Sigmoid colon (tissue), 7 donors: ENCODE data around the gene GTF2IRD1. TPM values are rescaled to one million over a fixed set of nuclear protein-coding genes. Genes with fewer than 3 reads are reported as not detected.

ENCODE experiments used
- DNase-seq: peaks from one replicate; pipeline ENCODE4 v3.0.0-alpha.2; 2019
- H3K27ac ChIP-seq, 4 donors: fragments of 200-600 bp; sonication (generic); one replicate each; pipeline ENCODE4 v1.5.1; 2016 to 2019; ENCODE audit warnings: mild to moderate bottlenecking in 1 of 4
- H3K27me3 ChIP-seq, 3 donors: fragments of 200-600 bp; sonication (generic); one replicate each; pipeline ENCODE4 v1.5.1; 2019; ENCODE audit warnings: mild to moderate bottlenecking in 1 of 3
- H3K36me3 ChIP-seq, 4 donors: fragments of 200-600 bp; sonication (generic); one replicate each; pipeline ENCODE4 v1.5.1; 2016 to 2019
- H3K4me1 ChIP-seq, 4 donors: fragments of 200-600 bp; sonication (generic); one replicate each; pipeline ENCODE4 v1.5.1; 2017 to 2019
- H3K4me3 ChIP-seq, 4 donors: fragments of 200-600 bp; sonication (generic); one replicate each; pipeline ENCODE4 v1.5.1; 2017 to 2019; ENCODE audit warnings: mild to moderate bottlenecking in 2 of 4, moderate library complexity in 1 of 4
- H3K9me3 ChIP-seq, 4 donors: fragments of 200-600 bp in 3 of 4; sonication (generic) in 3 of 4; one replicate each; pipeline versions ENCODE4 v1.5.1 to v1.6.1; 2013 to 2019
- CTCF ChIP-seq, 4 experiments: fragments of 450-650 bp in 3 of 4; fragments of 200-600 bp in 1 of 4; IDR thresholded peaks; one replicate each; pipeline ENCODE4 v1.5.1; 2016 to 2019; ENCODE audit warnings: antibody characterized with exemption in 4 of 4, mild to moderate bottlenecking in 3 of 4, moderate library complexity in 2 of 4
- EP300 ChIP-seq, 4 donors: sonication (generic); formaldehyde crosslinking; IDR thresholded peaks; one replicate each; pipeline ENCODE4 v1.6.1; 2017; ENCODE audit warnings: antibody characterized with exemption in 4 of 4
- POLR2A ChIP-seq, 2 donors: fragments of 450-650 bp; IDR thresholded peaks; one replicate each; pipeline ENCODE4 v1.6.1; 2016; ENCODE audit warnings: antibody characterized with exemption in 2 of 2, mild to moderate bottlenecking in 2 of 2, moderate library complexity in 2 of 2
- POLR2AphosphoS5 ChIP-seq, 4 donors: sonication (generic); formaldehyde crosslinking; IDR thresholded peaks; one replicate each; pipeline ENCODE4 v1.6.1; 2017; ENCODE audit warnings: antibody characterized with exemption in 4 of 4
- WGBS, 2 donors: extraction: QIAGEN DNeasy Blood & Tissue Kit; methylation state at CpG; one replicate each; pipeline ENCODE4 v1.1.7; 2013; 5-methylcytosine and 5-hydroxymethylcytosine counted together
- intact Hi-C: fragments of 100-400 bp; cut with DNase I; formaldehyde crosslinking; loops from one replicate; pipeline ENCODE4 v1.15.1; 2023
- polyA plus RNA-seq, 3 donors: library from polyadenylated mRNA; stranded (reverse); fragments of 200-250 nt; gene quantifications; one replicate each; pipeline ENCODE4 v1.2.3, GENCODE V29; 2013
- total RNA-seq, 4 donors: library from RNA; depleted of rRNA; stranded (reverse); fragments of >200 nt; gene quantifications; one replicate each; pipeline ENCODE4 v1.1.0, GENCODE V29; 2016
- donor health status: healthy with polysubstance abuse.
- donor health status: Bipolar disorder and iron deficiency.
- donor health status: healthy.

The GTF2IRD1 gene
- total and polyA plus RNA-seq, 7 donors: 1.8 to 24.2 (median 15.0) TPM

DNA sequence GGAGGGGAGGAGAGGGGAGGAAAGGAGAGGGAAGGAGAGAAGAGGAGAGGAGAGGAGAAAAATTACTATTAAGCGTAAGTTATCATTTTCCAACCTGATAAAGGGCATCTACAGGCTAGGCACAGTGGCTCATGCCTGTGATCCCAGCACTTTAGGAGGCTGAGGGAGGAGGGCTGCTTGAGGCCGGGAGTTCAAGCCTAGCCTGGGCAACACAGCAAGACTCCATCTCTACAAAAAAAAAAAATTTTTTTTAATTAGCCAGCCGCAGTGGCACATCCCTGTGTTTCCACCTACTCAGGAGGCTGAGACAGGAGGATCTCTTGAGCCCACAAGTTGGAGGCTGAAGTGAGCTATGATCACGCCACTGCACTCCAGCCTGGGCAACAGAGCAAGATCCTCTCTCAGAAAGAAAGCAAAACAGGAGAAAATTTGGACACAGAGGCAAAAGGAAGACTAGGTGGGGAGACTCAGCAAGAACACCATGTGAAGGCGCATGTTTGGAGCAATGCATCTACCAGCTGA lies 168.6 kb downstream of the GTF2IRD1 start:
- Histone ChIP-seq H3K27ac (no peak overlapping the region), H3K4me1 (peaks cover 0 to 9% (median 6%) of the 10 kb centered on the region in 4 donors), H3K36me3 (no peaks in the 10 kb centered on the region), H3K4me3 (no peak overlapping the region), H3K9me3 (no peaks in the 10 kb centered on the region), H3K27me3 (no peaks in the 10 kb centered on the region)
- TF ChIP-seq POLR2AphosphoS5 (IDR thresholded peaks at IDR 0.05) (no peak), EP300 (IDR thresholded peaks at IDR 0.05) (no peak), CTCF (IDR thresholded peaks at IDR 0.05) (no peak), POLR2A (IDR thresholded peaks at IDR 0.05) (no peak)
- DNase-seq: no peak
- intact Hi-C loops: no loop called here
- WGBS, 2 donors: 90 to 93% methylated on average over 5 of the region's 5 CpGs

GRCh38 chr7:74623135-74623534 lies 169.4 kb downstream of the GTF2IRD1 start:
- TF ChIP-seq POLR2A (IDR thresholded peaks at IDR 0.05) (no peak), CTCF (IDR thresholded peaks at IDR 0.05) (no peak), POLR2AphosphoS5 (IDR thresholded peaks at IDR 0.05) (no peak), EP300 (IDR thresholded peaks at IDR 0.05) (no peak)
- Histone ChIP-seq H3K27me3 (no peaks in the 10 kb centered on the region), H3K27ac (no peak overlapping the region), H3K4me3 (no peak overlapping the region), H3K9me3 (no peaks in the 10 kb centered on the region), H3K36me3 (no peaks in the 10 kb centered on the region), H3K4me1 (peaks cover 0 to 18% (median 12%) of the 10 kb centered on the region in 4 donors)
- intact Hi-C loops: no loop called here
- 82 to 90% methylated on average over 9 of the region's 9 CpGs for WGBS, 2 donors
- no peak for DNase-seq

GRCh38 chr7:74625446-74625845 lies 171.7 kb downstream of the GTF2IRD1 start:
- H3K27me3 ChIP-seq: no peaks in the 10 kb centered on the region
- intact Hi-C loops: no loop called here
- H3K4me3 ChIP-seq: no peak overlapping the region
- H3K9me3 ChIP-seq: no peaks in the 10 kb centered on the region
- no peak for TF ChIP-seq POLR2A (IDR thresholded peaks at IDR 0.05)
- TF ChIP-seq CTCF (IDR thresholded peaks at IDR 0.05): no peak
- no peaks in the 10 kb centered on the region for H3K36me3 ChIP-seq
- WGBS, 2 donors: 21 to 28% methylated on average over 3 of the region's 3 CpGs
- peak overlapping the region in 2 of 4 donors; percentile 21 to 33 for H3K27ac ChIP-seq
- DNase-seq: no peak
- peaks cover 0 to 23% (median 17%) of the 10 kb centered on the region in 4 donors for H3K4me1 ChIP-seq

DNA sequence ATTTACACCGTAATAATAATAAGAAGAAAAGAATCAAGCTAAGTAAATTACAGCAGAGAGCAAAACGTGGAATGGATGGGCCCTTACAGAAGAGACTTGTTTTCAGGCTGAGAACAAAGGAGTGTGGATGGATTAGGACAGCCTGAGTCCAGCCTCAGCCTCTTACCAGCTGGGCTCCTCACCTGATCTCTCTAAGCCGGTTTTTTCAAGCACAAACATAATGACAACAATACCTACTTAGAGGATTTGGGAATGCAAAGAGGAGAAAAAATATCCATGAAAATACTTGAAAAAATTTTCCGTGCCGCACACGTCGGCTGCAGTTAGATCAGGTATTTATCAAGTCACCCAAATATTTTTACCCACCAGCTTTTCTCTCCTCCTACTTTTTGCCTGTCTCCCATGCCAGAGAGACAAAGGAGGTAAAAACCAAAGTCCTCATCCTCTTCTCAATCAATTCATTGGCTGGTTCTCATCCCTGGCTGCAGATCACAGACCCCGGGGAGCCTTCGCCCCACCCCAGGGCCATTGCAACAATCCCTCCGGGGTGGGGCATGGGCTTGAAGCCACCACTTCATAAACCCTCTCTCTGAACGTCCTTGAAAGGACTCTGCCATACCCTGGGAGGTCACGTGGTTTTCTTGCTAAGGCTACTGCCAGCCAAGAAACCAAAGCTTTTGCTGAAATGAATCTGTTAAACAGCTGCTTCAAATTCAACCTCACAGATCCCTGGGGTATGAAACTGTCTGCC lies 174.1 kb downstream of the GTF2IRD1 start:
- Histone ChIP-seq H3K27ac (peak overlapping the region; percentile 57 to 70 (median 62)), H3K9me3 (no peaks in the 10 kb centered on the region), H3K36me3 (no peaks in the 10 kb centered on the region), H3K27me3 (no peaks in the 10 kb centered on the region), H3K4me3 (peak overlapping the region in 3 of 4 donors; percentile 5 to 23 (median 17)), H3K4me1 (peaks cover 0 to 23% (median 17%) of the 10 kb centered on the region in 4 donors)
- 19 to 52% methylated on average over 12 of the region's 12 CpGs for WGBS, 2 donors
- intact Hi-C loops: no loop called here
- TF ChIP-seq CTCF (IDR thresholded peaks at IDR 0.05) (no peak), POLR2A (IDR thresholded peaks at IDR 0.05) (no peak), POLR2AphosphoS5 (IDR thresholded peaks at IDR 0.05) (no peak), EP300 (IDR thresholded peaks at IDR 0.05) (no peak)
- peak; percentile 74 for DNase-seq
